ENCODE measurements around the gene FEM1C.

FEM1C gene

GRCh38 chr5:115477581-115477980, 67.0 kb downstream of the FEM1C start:
- no peak for DNase-seq (ENCODE audit: low read depth in 2 of 2)

DNA sequence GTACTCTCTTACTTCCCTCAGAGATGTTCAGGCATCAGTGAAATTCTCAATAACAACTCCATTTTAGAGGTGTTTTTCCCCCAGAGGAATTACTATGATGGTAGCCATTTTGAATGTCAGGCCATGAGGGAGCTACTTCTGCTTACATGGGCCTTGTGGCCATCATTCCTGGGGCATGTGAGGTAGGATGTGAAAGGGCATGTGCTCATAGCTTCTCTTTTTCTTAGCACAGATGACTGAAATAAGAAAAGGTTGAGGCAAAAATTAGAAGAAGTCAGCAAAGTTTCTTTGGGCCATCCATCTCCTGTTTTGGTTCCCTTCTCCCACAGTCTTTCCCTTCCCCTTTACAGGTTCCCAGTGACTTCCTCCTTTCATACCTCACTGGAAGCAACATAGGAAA, 68.8 kb downstream of the FEM1C start:
- DNase-seq (ENCODE audit: low read depth in 2 of 2) = no peak

GRCh38 chr5:115472271-115473025, 72.1 kb downstream of the FEM1C start:
- no peak for DNase-seq (ENCODE audit: low read depth in 2 of 2)

DNA sequence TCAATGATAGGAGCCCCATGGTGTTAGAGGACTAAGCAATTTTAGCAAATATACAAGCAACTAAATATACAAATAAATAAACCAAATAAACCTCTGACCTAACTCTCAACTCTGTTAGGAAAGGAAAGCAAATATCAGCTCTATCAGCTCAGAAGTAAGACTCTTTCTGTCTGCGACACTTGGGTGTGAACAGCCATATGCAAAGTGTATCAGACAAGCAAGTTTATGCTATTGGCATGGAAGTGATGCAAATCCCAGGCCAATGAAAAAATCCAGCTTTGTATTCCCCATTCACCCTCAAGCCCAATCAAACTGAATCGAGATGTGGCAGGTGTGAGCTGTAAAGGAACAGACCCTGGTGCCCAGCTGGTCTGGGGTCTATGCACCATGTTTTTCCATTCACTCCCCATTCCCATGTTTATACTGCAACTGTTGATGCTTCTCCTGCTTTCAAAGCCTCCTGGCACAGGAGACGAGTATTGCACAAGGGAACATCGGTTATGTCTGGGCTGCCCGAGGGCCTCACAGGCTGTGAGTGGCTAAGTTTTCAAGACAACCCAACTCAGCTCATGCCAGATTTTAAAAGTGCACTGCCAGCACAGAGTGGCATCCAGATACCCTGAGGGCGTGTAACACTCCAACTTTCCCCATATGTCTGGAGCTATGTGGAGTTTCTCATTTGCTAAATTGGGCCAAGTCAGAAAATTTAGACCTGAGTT, 73.1 kb downstream of the FEM1C start:
- DNase-seq (ENCODE audit: low read depth in 2 of 2) = no peak

DNA sequence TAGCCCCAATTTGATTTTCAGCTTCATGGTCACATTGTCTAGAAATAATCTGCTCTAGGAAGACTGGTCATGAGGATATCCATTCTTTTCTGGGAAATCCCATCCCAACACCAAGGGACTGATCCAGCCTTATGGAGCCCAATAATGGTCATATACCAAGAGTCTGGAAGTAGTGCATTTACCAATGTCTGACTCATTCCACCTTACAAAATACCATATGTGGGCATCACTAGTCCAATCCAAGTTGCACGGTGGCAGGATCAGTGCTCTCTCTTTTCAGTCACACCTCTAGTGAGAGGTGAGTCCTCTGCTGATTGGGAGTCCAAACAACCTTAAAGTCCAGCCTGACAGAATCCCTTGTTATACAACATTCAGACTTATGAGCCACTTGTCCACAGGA, 73.7 kb downstream of the FEM1C start:
- DNase-seq (ENCODE audit: low read depth in 2 of 2) = no peak
